Right renal cortex interstitium (tissue), 3 donors: Measurements from ENCODE around the gene GNG2. TPM values are rescaled to one million over a fixed set of nuclear protein-coding genes. Genes with fewer than 3 reads are reported as not detected.
A peak's percentile ranks its signal among the peaks of the same experiment; 100 is the strongest.
"Not testable (repeated sequence)": the region's sequence is repeated elsewhere in the genome, so short reads cannot be mapped to it uniquely, and the experiment has no call there.

Experiments
- DNase-seq, 3 donors: peaks; one replicate each; pipeline ENCODE4 v3.0.0-alpha.2; 2013; ENCODE audit warnings: low read depth in 3 of 3, low spot score in 2 of 3
- polyA plus RNA-seq, 3 donors: library from polyadenylated mRNA; unstranded; fragments of 120-200 nt; gene quantifications; one replicate each; pipeline ENCODE4 v1.2.1, GENCODE V29; 2013; ENCODE audit not compliant: insufficient read length in 3 of 3

The GNG2 gene
- polyA plus RNA-seq, 3 donors, result 72.5 to 83.8 (median 78.3) TPM

- DNase-seq, result peak in 2 of 3 donors; percentile 30 to 63
These were observed 23.9 kb downstream of the GNG2 start for GRCh38 chr14:51884086-51884927.

- DNase-seq, result no peak
These were observed 29.4 kb downstream of the GNG2 start for GRCh38 chr14:51889851-51890250.

GRCh38 chr14:51894250-51894649 is 33.8 kb downstream of the GNG2 start:
- no peak for DNase-seq

- no peak for DNase-seq
These were observed 35.0 kb downstream of the GNG2 start for GRCh38 chr14:51895375-51895774.

- no peak for DNase-seq
These were observed 37.5 kb downstream of the GNG2 start for GRCh38 chr14:51897791-51898355.

- no peak for DNase-seq
These were observed 41.1 kb downstream of the GNG2 start for GRCh38 chr14:51901475-51902024.

- not testable (repeated sequence) for DNase-seq
These were observed 45.3 kb downstream of the GNG2 start for GRCh38 chr14:51905656-51906121.

GRCh38 chr14:51908086-51908485 is 47.7 kb downstream of the GNG2 start:
- no peak for DNase-seq

- DNase-seq, result no peak
These were observed 51.8 kb downstream of the GNG2 start for GRCh38 chr14:51912112-51912786.

GRCh38 chr14:51914310-51914709 is 53.9 kb downstream of the GNG2 start:
- DNase-seq, result no peak

GRCh38 chr14:51917193-51917592 is 56.8 kb downstream of the GNG2 start:
- DNase-seq, result no peak

- no peak for DNase-seq
These were observed 60.6 kb downstream of the GNG2 start for GRCh38 chr14:51921026-51921425.

- peak in 1 of 3 donors; percentile 8 for DNase-seq
These were observed 62.2 kb downstream of the GNG2 start for GRCh38 chr14:51922624-51923023.

- no peak for DNase-seq
These were observed 64.2 kb downstream of the GNG2 start for GRCh38 chr14:51924600-51924999.

GRCh38 chr14:51925980-51926379 is 65.6 kb downstream of the GNG2 start:
- no peak for DNase-seq

GRCh38 chr14:51926449-51926848 is 66.0 kb downstream of the GNG2 start:
- no peak for DNase-seq

GRCh38 chr14:51928568-51928967 is 68.2 kb downstream of the GNG2 start:
- no peak for DNase-seq

GRCh38 chr14:51929166-51929565 is 68.8 kb downstream of the GNG2 start:
- DNase-seq, result no peak

GRCh38 chr14:51929910-51930682 is 69.7 kb downstream of the GNG2 start:
- no peak for DNase-seq

GRCh38 chr14:51931308-51931707 is 70.9 kb downstream of the GNG2 start:
- DNase-seq, result no peak

GRCh38 chr14:51933191-51933590 is 72.8 kb downstream of the GNG2 start:
- DNase-seq, result no peak
